Left renal cortex interstitium (tissue), 4 donors: ENCODE data around the gene PLCD3. TPM values are rescaled to one million over a fixed set of nuclear protein-coding genes. Genes with fewer than 3 reads are reported as not detected.

Experiments
- DNase-seq, 4 donors: peaks; one replicate each; pipeline ENCODE4 v3.0.0-alpha.2; 2013; ENCODE audit warnings: low read depth in 4 of 4, low spot score in 2 of 4, missing footprints in 1 of 4
- polyA plus RNA-seq, 4 donors: library from polyadenylated mRNA; unstranded; fragments of 120-200 nt; gene quantifications; one replicate each; pipeline ENCODE4 v1.2.1, GENCODE V29; 2013; ENCODE audit not compliant: insufficient read length in 4 of 4

Gene PLCD3, protein sequence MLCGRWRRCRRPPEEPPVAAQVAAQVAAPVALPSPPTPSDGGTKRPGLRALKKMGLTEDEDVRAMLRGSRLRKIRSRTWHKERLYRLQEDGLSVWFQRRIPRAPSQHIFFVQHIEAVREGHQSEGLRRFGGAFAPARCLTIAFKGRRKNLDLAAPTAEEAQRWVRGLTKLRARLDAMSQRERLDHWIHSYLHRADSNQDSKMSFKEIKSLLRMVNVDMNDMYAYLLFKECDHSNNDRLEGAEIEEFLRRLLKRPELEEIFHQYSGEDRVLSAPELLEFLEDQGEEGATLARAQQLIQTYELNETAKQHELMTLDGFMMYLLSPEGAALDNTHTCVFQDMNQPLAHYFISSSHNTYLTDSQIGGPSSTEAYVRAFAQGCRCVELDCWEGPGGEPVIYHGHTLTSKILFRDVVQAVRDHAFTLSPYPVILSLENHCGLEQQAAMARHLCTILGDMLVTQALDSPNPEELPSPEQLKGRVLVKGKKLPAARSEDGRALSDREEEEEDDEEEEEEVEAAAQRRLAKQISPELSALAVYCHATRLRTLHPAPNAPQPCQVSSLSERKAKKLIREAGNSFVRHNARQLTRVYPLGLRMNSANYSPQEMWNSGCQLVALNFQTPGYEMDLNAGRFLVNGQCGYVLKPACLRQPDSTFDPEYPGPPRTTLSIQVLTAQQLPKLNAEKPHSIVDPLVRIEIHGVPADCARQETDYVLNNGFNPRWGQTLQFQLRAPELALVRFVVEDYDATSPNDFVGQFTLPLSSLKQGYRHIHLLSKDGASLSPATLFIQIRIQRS
- 10 to 100 TPM; 21.1 to 38.0 (median 30.0) TPM for polyA plus RNA-seq

DNA sequence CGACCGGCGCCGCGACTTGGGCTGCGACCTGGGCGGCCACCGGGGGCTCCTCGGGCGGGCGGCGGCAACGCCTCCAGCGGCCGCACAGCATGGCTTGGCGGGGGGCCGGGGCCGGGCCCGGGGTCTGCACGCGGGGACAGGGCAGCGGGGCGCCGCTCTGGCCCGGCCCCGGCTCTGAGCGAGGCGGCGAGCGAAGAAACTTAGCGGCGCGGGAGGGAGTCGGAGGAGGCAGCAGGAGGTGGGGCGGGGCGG lies at the start of gene PLCD3:
TSS of gene PLCD3 (minus strand) at position 196 of the 252 bp plus-strand sequence. CDS start at position 91, 105 bp downstream.
- no peak for DNase-seq

DNA sequence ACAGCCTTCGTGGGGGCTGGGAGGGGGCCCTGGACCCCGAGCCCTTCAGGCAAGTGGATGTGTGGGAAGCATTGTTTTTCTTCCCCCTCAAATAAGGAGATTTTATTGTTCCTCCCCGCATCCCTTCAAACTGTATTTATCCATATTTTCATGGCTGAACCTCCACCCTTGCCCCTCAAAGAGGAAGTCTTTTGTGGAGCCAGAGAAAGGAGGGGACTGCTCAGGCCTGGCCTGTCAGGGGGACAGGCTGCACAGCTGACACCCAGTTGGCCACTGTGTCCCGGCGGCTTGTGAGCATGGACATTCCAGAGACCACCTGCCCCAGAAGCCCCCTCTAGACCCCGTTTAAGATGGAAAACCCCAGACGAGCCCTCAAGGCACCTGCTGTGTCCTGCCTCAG lies 45.2 kb upstream of the PLCD3 start:
- no peak for DNase-seq

DNA sequence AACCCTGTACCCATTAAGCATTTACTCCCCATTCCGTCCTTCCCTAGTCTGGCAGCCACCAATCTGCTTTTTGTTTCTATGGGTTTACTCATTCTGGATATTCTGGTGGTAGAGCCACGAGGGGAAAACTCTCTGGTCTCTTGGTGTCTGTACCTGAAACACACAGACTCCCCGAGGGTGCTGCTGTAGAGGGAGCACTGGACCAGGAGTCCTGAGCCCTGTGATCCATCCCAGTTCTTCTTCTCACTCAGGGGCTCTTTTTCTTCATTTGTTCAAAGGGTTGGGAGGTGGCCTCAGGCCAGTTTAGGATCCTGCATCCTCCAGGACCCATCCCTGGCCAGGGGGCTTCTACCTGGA lies 43.4 kb upstream of the PLCD3 start:
- DNase-seq = no peak

DNA sequence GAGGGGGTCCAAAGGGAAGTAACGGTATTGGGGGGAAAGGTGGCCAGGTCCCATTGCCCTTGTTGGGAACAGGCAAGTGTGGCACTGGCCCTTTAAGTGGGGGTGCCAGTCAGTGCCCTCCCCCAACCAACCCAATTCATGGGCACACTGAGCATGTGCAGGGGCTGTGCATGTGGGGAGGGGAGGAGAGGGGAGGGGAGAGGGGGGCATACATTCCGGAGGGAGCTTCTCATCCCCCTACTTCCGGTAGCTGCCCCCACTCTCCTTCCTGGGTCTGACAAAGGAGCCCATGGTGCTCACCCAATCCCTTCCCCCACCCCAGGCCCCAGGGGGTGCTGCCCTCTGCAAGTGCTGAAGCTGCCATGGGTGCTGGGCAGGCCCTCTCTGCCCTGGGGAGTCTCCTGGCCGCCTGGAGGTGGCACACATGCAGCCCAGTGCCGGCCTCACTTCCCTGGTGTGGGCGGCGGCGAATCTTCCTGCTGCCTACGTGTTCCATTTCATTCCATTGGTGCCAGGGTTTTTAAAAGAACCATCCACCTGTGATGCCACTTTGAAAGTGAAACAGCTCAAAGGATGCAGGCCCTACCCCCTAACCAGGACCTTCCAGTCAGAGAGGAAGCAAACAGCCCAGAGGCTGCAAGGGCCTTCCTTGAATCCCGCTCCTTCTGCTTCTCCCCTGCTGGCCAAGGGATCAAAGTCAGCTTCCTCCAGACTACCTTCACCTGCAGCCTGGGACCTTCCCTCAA lies 40.4 kb upstream of the PLCD3 start:
- DNase-seq = no peak

DNA sequence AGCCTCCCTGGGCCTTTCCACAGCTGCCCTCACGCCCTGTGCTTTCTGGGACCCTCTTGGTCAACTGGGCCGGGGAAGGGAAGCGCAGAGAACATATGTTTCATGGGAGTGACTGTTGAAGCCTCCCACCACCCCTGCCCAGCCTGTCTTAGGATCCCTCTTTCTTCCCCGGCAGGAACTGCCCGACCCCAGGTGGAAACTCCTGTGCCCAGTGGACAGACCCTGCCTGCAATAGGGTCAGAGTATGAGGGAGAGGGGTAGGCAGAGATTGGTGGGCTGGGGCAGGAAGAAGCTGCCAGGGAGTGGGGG lies 39.9 kb upstream of the PLCD3 start:
- no peak for DNase-seq

DNA sequence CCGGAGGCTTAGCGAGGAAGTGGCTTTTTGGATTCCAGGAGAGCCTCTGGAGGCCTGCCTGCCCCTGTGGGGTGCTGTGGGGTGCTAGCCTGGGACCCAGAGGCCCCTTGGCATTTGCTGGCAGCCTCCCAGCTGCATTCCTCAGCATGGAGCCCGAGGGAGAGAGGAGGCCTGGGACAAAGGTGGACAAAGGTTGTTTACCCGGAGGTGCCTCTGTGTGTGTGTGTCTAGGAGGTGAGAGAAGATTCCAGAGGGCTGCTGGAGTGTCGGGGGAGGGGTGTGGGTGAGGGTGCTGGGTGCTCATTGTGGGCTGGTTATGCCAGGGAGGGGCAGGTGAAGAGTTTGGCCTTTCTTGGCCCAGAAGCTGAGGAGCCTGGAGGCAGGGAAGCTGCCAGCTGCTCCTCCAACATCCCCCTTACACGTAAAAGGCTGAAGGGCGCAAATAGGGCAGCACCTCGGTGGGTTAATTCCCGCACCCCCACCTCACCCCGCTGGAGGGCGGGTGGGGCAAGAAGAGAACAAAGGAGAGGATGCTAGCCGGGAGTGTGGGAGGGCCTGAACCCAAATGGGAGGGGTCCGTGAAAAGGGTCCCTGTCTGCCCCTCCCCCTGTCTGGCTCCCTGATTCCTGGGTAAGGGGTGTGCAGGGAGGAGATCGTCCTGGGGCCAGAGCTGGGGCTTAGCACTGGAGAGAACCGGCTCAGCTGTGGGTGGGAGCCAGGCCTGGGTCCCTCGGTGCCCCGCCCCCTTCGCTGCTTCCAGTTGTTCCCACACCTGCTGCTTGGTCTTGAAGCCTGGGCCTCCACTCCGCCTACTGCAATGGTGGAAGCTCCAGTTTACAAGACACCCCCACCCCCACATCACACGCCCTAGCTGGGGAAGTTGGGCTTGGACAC lies 39.3 kb upstream of the PLCD3 start:
- DNase-seq = no peak

DNA sequence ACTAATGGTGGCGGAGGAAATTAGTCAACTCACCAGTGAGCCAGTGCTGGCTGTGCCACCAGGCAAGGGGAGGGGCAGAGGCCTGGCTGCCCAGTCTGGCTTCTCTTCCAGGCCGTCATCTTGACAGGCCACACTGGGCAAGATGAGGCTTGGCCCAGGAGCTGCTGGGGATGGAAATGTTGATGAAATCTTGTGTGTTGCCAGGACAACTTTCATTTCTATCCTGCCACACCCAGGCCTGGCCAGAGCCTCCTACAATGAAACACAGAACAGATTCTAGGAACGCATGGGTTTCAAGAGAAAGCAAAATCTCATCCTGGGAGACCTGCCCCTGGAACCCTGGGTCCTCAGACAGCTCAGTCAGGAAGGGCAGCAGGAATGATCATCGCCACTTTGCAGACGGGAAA lies 38.6 kb upstream of the PLCD3 start:
- DNase-seq = no peak

DNA sequence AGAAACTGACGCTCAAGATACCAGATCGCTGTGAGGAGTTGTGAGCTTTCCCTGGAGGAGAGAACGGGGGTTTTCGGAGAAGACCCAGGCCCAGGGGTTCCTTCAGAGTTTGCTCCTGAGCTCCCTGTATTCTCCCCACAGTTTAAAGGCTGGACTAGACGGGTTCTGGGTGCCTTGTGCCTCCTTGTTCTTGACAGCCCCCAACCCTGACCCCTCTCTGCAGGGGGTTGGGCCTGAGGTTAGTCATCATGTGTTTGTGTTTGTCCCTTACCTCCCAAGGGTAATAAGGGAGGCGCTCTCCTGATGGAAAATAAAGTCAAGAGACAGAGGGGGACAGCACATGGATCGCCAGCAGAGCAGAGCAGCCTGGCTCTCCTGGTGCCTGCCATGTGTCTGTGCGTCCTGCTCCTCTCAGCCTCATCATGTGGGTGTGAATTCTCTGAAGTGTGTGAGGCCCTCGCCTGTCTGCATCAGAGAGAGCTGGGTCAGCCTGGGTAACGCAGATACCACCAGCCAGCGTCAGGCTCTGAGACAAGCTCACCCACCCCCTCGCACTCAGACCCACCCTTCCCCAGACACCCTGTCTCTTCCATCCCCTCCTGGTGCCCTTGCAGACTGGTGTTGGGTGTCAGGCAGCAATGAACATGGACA lies 38.1 kb upstream of the PLCD3 start:
- DNase-seq = no peak

DNA sequence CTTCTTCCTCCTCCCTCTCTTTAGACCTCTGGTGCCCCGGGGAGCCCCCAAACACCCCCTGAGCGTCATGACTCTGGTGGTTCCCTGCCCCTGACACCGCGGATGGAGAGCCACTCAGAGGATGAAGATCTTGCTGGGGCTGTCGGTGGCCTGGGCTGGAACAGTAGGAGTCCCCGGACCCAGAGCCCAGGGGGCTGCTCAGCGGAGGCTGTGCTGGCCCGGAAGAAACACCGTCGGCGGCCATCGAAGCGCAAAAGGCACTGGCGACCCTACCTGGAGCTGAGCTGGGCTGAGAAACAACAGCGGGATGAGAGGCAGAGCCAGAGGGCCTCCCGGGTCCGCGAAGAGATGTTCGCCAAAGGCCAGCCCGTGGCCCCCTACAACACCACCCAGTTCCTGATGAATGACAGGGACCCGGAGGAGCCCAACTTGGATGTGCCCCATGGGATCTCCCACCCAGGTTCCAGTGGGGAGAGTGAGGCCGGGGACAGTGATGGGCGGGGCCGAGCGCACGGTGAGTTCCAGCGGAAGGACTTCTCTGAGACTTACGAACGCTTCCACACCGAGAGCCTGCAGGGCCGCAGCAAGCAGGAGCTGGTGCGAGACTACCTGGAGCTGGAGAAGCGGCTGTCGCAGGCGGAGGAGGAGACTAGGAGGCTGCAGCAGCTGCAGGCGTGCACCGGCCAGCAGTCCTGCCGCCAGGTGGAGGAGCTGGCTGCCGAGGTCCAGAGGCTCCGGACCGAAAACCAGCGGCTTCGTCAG lies 36.9 kb upstream of the PLCD3 start:
- no peak for DNase-seq

DNA sequence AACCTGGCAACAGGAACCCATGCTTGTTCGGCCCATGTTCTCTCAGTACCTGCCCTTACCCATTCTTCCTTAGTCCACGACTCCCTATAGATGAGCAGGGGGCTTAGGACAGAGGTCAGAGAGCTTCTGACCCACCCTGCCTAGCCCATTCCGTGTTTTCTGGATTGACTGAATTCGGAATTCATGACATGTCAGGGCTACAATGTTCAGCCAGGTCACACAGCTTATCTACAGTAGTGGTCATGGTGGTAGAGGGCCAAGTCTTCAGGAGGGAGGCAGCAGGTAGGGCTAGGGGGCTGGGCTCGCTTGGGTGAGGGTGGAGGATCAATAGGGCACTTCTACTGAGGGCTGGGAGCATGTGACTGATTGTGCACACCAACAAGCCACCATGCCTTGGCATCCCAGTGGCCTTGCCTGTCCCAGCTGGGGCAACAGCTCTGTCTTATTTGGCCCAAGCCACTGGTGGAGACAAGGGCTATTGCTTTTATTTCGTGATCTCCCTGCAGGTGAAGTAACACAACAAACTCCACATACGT lies 32.5 kb upstream of the PLCD3 start:
- DNase-seq = no peak

DNA sequence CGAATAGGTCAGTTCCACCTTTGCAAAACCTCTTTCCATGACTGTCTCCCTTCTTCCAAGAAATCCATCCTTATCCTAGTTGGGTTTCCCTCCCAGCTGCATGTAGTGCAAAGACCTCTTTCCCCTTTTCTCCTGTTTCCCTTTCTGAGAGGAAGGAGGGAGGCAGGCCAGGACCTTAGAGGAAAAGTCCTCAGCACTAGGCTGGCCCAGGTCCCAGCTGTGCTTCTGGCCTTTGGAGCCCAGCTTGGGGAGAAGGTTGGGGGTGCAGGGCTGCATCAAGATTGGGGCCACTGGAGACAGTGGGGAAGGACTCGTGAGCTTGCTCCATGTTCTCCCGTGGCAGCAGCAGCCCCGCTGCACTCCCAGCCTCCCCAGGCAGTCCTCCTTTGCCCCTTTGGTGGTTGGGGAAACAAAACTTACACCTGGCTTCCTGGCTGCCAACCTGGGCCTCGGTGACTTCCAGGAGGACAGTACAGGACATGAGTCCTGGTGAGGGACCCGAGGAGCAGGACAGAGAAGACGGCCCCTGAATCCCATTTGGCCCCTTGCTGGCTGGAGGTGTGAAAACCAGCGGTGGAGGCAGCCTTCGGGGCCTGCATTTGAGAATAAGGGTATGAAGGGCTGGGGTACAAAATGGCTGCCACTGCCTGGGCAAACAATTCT lies 29.8 kb upstream of the PLCD3 start:
- no peak for DNase-seq

DNA sequence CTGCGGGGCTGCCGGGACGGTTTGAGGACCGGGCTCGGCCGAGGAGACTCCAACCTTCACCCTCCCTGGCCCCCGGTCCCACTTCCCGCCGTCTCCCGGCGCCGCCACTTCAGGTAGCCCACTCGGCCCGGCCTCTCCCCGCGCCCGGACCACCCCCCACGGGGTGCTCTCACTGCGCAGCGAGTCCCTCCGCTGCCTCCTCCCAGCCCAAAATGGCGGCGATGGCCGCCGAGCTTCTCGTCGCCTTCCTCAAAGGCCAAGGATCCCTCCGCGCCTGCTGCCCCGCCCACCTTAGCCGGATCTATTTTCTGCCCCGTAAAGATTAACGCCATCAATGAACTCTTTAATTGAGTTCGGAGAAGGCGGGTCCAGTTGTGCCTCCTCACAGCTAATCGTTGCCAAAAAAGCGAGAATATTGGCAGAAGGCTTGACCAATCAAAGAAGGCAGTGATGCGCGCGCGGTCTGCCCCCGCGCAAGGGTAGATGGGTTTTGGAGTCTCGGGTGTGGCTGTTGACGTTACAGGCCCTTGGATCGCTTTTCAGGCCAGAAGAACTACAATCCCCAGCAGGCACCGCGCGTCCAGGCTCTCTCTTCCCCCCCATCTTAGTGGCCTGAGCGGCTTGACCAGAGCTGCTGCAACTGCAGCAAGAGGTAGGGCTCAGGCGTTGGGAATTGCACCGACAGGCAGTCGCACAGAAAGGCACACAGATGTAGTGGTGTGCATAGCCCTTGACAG lies 29.1 kb upstream of the PLCD3 start, which contains the start of gene HEXIM2:
TSS of gene HEXIM2 (plus strand) at position 588 of the 737 bp plus-strand sequence. CDS start 919 bp downstream, outside the sequence.
- DNase-seq = peak; percentile 99 to 100 (median 100)

DNA sequence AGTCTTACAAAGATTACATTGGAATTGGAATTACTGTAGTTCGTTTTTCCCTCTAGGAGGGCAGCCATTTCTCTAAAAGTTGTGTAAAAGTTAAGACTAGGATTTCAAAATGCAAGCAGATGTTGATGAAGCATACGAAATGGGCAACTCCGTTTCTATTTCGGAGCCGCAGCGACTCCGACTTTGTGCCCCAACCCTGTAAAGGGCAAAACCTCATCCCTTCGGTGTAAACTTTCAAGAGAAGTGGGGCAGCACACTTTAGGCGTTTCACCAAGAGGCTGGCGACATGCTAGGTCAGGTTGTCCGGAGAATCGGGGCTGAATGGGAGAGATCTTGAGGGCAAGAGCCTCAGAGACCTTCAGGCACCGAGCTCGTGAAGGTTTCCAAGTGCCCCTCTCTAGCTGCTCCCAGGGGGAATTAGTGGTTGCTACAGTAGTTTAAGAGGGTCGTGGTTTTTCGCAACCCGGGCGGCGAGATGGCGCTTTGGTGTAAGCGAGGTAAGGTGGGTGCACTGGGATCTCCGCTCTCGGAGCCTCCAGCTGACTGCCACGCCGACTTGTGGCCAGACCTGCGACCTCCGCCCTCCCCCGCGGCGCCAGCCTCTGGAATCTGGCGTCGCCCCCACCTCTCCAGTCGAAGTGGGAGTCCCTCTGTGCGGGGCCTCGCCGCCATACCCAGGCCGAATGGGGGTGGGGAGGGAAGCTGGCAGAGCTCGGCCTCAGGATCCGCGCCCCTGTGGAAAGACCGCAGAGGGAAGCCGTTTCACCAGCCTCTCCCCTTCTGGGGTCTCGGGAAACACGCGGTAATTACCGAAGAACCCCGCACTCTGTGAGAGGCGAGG lies 28.4 kb upstream of the PLCD3 start:
- peak in 1 of 4 donors; percentile 70 for DNase-seq

DNA sequence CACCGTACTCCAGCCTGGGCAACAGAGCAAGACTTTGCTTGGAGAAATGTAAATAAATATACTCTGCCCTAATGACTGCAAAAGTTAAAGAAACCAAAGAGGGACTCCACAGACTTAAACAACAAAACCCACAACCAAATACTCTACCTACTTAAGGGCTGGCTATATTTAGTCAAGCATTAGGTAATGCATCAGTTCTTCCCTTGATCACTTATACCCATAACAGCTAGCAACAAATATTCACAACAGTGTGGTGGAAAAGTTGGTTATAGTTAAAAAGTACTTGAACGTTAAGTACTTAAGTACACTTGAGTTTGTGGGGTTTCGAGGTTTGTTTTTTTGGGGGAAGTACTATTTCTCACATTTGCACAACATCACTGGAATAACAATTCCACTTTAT lies 23.9 kb upstream of the PLCD3 start:
- DNase-seq = no peak

DNA sequence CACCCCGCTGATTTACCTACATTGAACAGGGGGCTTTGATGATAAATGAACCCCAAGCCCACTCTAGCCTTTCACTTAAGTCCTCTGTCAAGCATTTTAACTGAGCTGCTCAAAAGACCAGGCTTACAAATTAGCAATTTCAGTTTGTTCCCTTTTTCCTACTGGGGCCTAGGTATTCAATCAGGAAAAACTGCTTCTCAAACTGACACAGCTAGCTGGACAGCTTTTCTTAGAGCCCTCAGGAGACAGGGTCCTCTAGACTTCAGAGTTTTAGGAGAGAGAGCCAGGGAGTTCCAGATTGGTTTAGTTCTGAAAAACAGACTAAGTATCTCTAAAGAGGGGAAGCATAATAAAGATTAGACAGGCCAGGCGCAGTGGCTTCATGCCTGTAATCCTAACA lies 23.2 kb upstream of the PLCD3 start:
- DNase-seq = no peak

DNA sequence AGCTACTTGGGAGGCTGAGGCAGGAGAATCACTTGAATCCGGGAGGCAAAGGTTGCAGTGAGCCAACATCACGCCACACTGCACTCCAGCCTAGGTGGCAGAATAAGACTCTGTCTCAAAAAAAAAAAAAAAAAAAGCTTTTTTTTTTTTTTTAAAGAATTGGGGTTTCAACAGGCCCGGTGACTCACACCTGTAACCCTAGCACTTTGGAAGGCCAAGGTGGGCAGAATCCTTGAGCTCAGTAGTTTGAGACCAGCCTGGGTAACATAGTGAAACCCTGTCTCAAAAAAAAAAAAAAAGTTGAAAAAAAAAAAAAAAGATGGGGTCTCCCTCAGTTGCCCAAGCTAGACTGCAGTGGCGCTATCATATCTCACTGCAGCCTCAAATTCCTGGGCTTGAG lies 22.7 kb upstream of the PLCD3 start:
- DNase-seq = no peak
